Astrocyte of the spinal cord (primary cell): ENCODE measurements around the gene CRIM1.
A peak's percentile ranks its signal among the peaks of the same experiment; 100 is the strongest.

Experiments used
- DNase-seq: peaks from one replicate; pipeline ENCODE4 v3.0.0; 2011; ENCODE audit warnings: low read depth, low spot score
- H3K4me3 ChIP-seq: 2 replicates; pipeline ENCODE4 v1.5.1; 2011; ENCODE audit warnings: low read depth, mild to moderate bottlenecking, low read length, moderate library complexity
- in situ Hi-C: cut with HindIII; loops from 2 replicates; pipeline ENCODE4 v1.10.0; 2017; ENCODE audit warnings: low sequenced_read_pairs
- TF ChIP-seq, protein P1 (sequence below): IDR thresholded peaks from 2 replicates; pipeline ENCODE4 v1.5.1; 2012; ENCODE audit warnings: low read depth, mild to moderate bottlenecking, low read length, inconsistent platforms

The CRIM1 gene

DNA sequence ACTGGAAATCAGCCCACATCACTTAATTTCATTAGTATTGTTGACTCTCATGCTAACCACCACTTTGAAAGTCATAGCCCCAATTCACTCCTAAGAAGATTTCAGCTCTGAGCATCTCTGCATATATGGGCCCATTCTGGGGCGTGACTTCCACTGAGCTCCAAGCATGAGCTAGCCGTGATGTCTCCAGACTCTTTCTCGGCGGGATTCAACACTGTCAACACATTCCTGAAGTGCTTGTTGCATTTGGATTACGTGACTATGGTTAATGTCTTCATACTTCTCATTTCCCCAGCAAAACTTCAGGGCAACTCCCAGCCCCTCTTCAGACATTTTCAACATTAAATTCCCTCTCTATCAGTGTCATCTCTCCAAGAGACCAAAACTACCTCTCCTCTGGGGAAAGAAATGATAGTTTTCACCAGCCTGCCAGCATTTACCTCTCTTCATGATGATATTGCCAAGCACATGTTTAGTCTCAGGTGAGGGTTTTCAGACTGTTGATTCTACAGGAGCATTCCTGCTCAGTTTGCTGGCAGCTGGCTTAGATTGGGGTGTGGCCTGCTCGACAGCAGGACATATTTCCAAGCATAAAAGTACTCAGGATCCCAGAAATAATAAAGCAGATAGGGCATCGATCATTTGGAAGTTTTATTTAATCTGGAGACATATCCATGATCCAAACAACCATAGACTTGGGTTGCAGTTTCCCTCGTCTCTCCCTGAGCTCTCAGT lies 160.7 kb downstream of the CRIM1 start:
- TF ChIP-seq, protein P1, sequence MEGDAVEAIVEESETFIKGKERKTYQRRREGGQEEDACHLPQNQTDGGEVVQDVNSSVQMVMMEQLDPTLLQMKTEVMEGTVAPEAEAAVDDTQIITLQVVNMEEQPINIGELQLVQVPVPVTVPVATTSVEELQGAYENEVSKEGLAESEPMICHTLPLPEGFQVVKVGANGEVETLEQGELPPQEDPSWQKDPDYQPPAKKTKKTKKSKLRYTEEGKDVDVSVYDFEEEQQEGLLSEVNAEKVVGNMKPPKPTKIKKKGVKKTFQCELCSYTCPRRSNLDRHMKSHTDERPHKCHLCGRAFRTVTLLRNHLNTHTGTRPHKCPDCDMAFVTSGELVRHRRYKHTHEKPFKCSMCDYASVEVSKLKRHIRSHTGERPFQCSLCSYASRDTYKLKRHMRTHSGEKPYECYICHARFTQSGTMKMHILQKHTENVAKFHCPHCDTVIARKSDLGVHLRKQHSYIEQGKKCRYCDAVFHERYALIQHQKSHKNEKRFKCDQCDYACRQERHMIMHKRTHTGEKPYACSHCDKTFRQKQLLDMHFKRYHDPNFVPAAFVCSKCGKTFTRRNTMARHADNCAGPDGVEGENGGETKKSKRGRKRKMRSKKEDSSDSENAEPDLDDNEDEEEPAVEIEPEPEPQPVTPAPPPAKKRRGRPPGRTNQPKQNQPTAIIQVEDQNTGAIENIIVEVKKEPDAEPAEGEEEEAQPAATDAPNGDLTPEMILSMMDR = no peak
- no peak overlapping the region for H3K4me3 ChIP-seq
- in situ Hi-C loops = no loop called here
- peak; percentile 46 for DNase-seq

DNA sequence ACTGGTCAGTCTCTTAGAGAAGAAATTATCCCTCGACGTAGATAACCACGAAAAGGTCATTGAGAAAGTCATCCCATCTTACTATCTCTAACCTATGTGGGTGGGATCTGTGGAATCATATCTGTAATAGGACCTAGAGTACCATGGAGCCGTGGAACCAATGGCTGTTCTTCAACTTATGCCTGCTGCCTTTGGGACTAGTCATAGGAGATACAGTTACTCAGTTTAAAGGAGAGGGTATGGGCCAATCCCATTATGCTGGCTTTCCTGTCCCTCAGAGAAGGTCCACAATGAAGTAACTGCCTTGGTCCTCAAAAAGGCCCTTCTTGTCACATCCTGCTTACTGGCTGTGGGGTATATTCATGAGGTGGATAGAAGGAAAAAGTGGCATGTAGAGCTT lies 164.9 kb downstream of the CRIM1 start:
- in situ Hi-C loops = no loop called here
- H3K4me3 ChIP-seq = no peak overlapping the region
- TF ChIP-seq, protein P1 = no peak
- no peak for DNase-seq

DNA sequence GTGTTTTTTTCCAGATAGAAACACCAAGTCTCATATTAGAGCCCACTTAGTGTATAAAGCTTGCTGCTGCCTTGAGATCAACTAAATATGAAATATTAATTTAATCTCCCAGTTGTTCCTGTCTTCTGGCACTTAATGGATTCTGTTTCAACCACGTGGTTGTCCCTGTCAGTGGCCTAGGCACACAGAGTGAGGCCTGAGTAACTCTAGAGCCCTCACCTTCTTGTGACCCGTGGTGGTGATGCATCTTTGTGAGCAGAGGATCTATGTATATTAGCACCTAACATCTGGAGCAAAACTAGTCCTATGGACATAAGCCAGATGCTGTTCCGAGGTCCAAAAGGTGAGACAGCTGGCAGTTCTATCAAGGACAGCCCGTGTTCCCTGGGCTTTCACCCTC lies 167.6 kb downstream of the CRIM1 start:
- no peak for DNase-seq
- H3K4me3 ChIP-seq = no peak overlapping the region
- in situ Hi-C loops = no loop called here
- TF ChIP-seq, protein P1 = no peak

DNA sequence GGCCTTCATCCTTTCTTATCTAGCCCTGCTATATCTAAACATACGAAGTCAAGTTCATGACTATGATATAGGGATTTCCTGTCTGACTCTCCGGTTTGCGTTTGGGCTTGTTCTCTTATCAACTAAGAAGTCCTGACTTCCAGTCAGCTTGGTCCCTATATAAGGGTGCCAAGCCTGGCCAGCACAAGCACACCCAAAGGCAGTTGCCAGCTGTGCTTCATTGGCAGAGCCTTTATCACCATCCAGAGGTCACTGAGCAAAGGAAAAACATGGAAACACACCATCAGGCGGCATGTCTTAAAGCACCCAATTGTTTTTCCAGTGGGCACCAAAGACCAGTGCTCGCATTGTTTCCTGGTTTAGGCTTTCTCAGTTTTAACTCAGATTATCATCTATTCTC lies 169.7 kb downstream of the CRIM1 start:
- in situ Hi-C loops = no loop called here
- H3K4me3 ChIP-seq = no peak overlapping the region
- DNase-seq = no peak
- TF ChIP-seq, protein P1 = no peak

DNA sequence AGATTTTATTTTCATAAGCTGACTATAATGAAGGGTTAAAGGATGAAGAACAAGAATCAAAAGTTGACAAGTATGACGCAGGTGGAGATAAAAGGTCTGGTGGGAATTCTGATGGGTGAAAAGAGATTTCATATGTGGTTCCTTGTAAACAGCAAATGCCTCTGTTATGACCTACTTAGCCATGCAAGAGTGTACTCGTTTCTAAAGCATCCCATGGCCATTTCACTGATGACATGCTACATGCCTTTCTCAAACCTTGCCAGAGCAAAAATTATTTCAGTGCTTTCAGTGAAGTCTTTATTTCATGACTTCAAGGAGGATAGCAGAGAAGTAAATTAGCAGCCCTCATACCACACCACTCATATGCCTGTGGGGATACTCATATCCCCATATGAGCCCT lies 170.6 kb downstream of the CRIM1 start:
- DNase-seq = no peak
- in situ Hi-C loops = no loop called here
- no peak overlapping the region for H3K4me3 ChIP-seq
- TF ChIP-seq, protein P1 = no peak

DNA sequence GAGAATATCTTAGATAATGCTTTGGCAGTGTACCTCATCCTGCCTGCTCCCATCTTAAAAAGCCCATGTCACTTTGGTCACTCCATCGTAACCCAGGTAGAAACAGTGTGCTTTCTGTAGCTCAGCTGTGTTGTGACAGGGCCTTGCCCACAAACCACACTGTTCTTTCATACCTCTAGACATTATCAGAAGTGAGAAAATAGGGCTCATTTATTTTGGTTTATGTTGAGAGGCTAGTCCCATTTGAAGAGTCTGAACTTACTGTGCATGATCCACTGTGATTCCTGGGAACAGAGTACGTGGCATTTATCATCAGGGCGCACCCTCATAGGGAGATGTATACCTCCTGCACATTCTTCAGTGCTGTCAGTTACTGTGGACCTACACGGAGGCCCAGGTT lies 172.7 kb downstream of the CRIM1 start:
- no peak for DNase-seq
- H3K4me3 ChIP-seq = no peak overlapping the region
- in situ Hi-C loops = no loop called here
- TF ChIP-seq, protein P1 = no peak
